Activated T-cell treated with anti-CD3 and anti-CD28 coated beads, Interleukin-2, amount 50 U/mL, for 72 hours (primary cell): ENCODE results near the gene DSCAML1. TPM values are rescaled to one million over a fixed set of nuclear protein-coding genes. Genes with fewer than 3 reads are reported as not detected.

Source experiments
- ATAC-seq, 2 donors: fragments of 150-1000 bp; cut with Tn5 transposase; replicated peaks in 1 of 2; 2 replicates each; pipeline ENCODE4 v1.10.0; 2021; ENCODE audit warnings: moderate library complexity in 2 of 2, mild to moderate bottlenecking in 1 of 2
- DNase-seq, 2 donors: peaks; one replicate each; pipeline ENCODE4 v3.0.0; 2021 to 2022; ENCODE audit warnings: mixed read lengths in 1 of 2
- H3K27ac Mint-ChIP-seq: one replicate; pipeline ENCODE4 v1.8.0; 2022; ENCODE audit warnings: mild to moderate bottlenecking, moderate library complexity, mixed read lengths
- H3K27me3 Mint-ChIP-seq: one replicate; pipeline ENCODE4 v1.8.0; 2022; ENCODE audit warnings: low read depth, mixed read lengths
- H3K36me3 Mint-ChIP-seq, 2 donors: one replicate each; pipeline ENCODE4 v1.8.0; 2022; ENCODE audit warnings: mixed read lengths in 2 of 2, mild to moderate bottlenecking in 1 of 2; ENCODE audit not compliant: insufficient read depth in 2 of 2
- H3K4me1 Mint-ChIP-seq: one replicate; pipeline ENCODE4 v1.8.0; 2022; ENCODE audit warnings: low read depth, mixed read lengths
- H3K4me3 Mint-ChIP-seq, 2 donors: one replicate each; pipeline ENCODE4 v1.8.0; 2022; ENCODE audit warnings: mild to moderate bottlenecking in 2 of 2, mixed read lengths in 2 of 2, moderate library complexity in 2 of 2
- H3K9me3 Mint-ChIP-seq, 2 donors: one replicate each; pipeline ENCODE4 v1.8.0; 2022; ENCODE audit warnings: mixed read lengths in 2 of 2
- total RNA-seq, 2 donors: library from RNA; stranded (reverse); gene quantifications; one replicate each; pipeline ENCODE4 v1.2.3, GENCODE V29; 2022

DSCAML1 gene
- total RNA-seq, 2 donors from 2014 or later, result 1.5 to 2.5 TPM

DNA sequence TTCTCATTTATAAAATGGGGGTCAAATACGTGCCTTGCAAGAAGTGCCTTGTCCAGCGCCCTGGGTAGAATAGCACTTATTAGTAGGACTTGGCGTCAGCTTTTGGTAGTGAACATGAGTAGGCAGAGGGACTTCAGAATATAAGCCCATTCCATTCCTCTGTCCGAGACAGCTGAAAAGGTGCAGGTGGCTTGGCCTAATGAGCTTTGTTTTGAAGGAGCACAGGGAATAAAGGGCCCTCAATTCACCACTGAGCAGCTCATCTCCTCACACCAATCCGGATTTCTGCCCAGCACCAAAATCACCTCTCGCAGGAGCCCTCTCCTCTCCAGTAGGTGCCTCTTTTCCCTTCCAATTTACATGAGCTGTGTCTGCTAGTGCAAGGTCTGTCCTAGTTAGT lies 91.2 kb downstream of the DSCAML1 start:
- Mint-ChIP-seq H3K9me3 (no peaks in the 10 kb centered on the region), H3K36me3 (no peaks in the 10 kb centered on the region), H3K27ac (no peak overlapping the region), H3K4me1 (peaks cover 7% of the 10 kb centered on the region), H3K27me3 (peaks cover 29% of the 10 kb centered on the region), H3K4me3 (no peak overlapping the region)
- ATAC-seq (no peak), DNase-seq (no peak)

DNA sequence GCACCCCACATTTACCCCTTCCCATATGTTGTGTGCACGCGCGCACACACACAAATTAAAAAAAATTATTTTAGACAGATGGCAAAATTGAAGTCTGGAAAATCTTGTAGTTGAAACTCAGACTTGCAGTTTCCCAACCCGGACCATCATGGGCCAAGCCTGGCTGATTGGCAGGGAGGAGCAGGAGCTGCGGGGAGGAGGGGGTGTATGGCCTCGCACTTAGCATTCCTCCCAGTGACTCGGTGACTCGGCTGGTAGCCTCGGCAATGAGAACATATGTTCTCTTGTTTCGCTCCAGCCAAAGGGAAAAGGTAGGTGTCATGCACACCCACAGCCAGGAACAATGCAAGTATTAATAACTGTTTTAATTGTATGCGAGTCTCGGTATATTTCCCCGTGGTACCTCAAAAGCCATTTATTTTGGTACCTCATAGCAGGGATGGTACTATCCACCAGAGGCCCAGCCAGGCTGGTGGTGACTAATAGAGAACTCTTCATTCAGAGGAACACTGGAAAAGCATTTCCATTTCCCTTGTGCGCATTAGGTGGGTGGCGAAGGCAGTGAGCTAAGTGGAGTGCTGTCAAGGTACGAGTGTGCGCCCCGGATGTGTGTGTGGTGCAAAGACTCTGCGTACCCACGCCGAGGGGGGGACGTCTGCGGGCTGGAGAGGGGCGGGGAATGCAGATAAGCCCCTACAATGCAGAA lies 92.5 kb downstream of the DSCAML1 start:
- Mint-ChIP-seq H3K9me3 (no peaks in the 10 kb centered on the region), H3K36me3 (no peaks in the 10 kb centered on the region), H3K4me1 (peaks cover 7% of the 10 kb centered on the region), H3K27ac (no peak overlapping the region), H3K4me3 (no peak overlapping the region), H3K27me3 (peaks cover 29% of the 10 kb centered on the region)
- DNase-seq (no peak), ATAC-seq (no peak)

DNA sequence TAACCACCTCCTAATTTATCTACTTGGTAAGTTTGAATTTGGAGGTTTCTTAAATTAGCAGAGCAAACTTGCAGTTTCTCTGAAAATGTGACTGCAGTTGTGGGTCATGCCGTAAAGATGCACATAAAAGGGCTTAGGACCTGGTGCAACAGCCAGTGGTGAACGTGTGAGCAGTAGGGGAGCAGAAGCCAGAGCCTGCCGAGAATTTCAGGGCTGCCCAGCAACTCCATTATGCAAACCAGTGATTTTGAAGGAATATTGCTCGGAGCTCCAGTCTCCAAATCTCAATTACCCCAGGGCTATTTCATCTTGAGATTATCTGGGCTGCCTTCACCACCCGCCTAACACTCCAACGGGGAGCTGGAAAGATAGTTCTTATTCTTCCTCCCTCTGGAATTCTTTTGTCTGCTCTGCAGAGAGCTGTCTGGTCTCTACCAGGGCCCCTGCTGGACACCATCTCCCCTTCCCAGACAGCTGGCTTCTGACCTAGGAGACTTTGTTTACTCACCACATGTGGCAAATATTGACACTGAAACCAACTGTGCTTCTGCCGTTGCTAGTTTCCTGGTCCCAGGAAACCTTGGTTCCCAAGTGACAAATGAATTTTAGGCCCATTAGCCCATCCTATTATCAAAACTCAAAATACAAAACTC lies 93.9 kb downstream of the DSCAML1 start:
- no peak overlapping the region for H3K27ac Mint-ChIP-seq
- H3K27me3 Mint-ChIP-seq, result peaks cover 26% of the 10 kb centered on the region
- H3K36me3 Mint-ChIP-seq, result no peaks in the 10 kb centered on the region
- no peaks in the 10 kb centered on the region for H3K9me3 Mint-ChIP-seq
- no peak overlapping the region for H3K4me3 Mint-ChIP-seq
- ATAC-seq (no peak), DNase-seq (no peak)
- H3K4me1 Mint-ChIP-seq, result peaks cover 7% of the 10 kb centered on the region

DNA sequence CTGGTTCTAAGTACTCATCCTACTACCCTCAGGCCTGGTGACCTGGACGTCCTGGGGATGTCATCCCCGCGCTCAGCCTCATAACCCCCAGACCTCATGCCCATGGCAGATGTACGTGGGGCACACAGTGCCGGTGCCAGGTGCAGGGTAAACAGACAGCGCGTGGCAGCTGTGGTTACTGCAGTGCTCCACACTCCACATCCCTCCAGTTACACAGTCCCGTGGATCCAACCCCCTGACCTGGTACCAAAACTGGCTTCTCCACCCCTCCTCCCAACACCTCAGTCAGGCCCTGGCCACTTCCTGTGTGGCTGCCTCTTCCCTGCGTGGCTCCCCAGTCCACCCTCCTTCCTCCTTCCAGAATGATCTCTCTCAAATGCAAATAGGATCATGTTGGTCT lies 95.2 kb downstream of the DSCAML1 start:
- H3K4me1 Mint-ChIP-seq, result peaks cover 7% of the 10 kb centered on the region
- no peaks in the 10 kb centered on the region for H3K9me3 Mint-ChIP-seq
- no peak overlapping the region for H3K27ac Mint-ChIP-seq
- no peaks in the 10 kb centered on the region for H3K36me3 Mint-ChIP-seq
- no peak for DNase-seq
- peaks cover 21% of the 10 kb centered on the region for H3K27me3 Mint-ChIP-seq
- no peak for ATAC-seq
- no peak overlapping the region for H3K4me3 Mint-ChIP-seq

DNA sequence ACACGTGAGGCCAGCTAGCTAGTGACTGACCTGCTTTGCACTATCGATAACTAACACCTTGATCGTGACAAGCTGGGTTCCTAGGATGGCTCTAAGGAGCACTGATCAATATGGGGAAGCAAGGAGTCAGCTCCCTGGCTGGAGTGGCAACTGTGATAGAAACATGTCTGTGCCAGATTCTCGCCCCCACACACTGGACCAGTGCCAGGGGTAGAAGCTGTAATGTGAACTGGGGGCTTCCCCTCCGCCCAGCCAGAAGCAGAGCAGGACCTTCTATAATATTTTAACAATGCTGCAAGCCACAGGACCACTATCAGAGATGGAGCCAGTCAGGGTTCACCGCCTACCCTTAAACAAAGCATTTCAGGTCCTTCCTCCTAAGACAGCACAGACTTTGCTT lies 96.5 kb downstream of the DSCAML1 start:
- no peak overlapping the region for H3K4me3 Mint-ChIP-seq
- H3K36me3 Mint-ChIP-seq, result no peaks in the 10 kb centered on the region
- DNase-seq, result no peak
- H3K27me3 Mint-ChIP-seq, result peaks cover 21% of the 10 kb centered on the region
- no peak for ATAC-seq
- H3K4me1 Mint-ChIP-seq, result peaks cover 7% of the 10 kb centered on the region
- H3K9me3 Mint-ChIP-seq, result no peaks in the 10 kb centered on the region
- H3K27ac Mint-ChIP-seq, result no peak overlapping the region

DNA sequence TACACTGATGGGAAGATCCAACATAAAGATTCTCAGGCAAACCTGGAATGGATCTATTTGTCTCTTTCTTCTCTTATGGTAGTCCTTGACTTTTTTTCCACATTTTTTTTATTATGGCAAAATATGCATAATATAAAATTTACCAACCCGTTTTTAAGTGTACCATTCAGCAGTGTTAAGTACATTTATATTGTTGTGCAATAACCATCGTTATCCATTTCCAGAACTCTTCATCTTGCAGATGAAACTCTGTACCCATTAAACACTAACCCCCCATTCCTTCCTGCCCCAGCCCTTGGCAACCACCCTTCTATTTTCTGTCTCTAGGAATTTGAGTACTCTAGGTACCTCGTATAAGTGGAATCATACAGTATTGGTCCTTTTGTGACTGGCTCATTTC lies 99.7 kb downstream of the DSCAML1 start:
- H3K4me3 Mint-ChIP-seq, result no peak overlapping the region
- H3K27me3 Mint-ChIP-seq, result peaks cover 16% of the 10 kb centered on the region
- H3K4me1 Mint-ChIP-seq, result peaks cover 6% of the 10 kb centered on the region
- no peak for ATAC-seq
- DNase-seq, result no peak
- no peak overlapping the region for H3K27ac Mint-ChIP-seq
- no peaks in the 10 kb centered on the region for H3K9me3 Mint-ChIP-seq
- no peaks in the 10 kb centered on the region for H3K36me3 Mint-ChIP-seq

DNA sequence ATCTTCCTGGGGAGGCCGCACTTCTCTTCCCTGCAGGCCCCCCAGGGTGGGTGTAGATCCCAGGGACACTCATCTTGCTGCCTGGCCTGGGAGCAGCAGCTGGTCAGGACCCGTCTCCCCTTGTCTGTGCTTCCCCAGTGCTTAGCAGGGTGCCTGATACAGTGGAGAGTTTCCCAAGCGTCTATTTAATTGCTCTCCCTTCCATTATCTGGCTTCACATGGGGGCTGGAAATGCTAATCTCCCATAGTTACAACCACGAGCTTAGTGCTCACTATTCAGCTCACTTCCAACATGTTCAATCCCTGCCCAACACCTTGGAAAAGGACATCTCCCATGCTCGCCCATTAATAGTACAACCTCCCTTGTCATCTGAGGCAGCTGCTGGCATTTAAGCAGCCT lies 100.5 kb downstream of the DSCAML1 start:
- Mint-ChIP-seq H3K9me3 (no peaks in the 10 kb centered on the region), H3K4me3 (no peak overlapping the region), H3K36me3 (no peaks in the 10 kb centered on the region), H3K27me3 (peaks cover 8% of the 10 kb centered on the region), H3K4me1 (no peaks in the 10 kb centered on the region), H3K27ac (no peak overlapping the region)
- DNase-seq, result no peak
- ATAC-seq, result no peak

DNA sequence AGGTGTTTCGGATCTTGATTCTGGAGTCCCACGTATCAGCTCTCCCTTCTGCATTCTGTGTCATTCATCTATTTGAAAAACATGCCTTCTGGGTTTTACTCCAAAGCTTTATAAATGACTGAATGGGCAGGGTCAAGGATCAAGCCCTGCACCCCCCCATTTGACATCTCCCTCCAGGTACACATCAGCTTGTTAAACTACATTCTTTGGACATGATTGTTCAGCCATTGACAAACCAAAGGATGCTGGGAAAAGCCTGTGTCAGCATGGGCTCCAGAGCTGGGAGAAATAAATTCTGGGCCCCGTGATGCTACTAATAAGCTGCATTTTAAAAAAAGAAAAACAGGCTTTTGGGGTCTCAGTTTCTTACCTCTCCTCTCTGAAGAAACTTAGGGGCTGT lies 103.7 kb downstream of the DSCAML1 start:
- DNase-seq (no peak), ATAC-seq (no peak)
- Mint-ChIP-seq H3K27me3 (peaks cover 8% of the 10 kb centered on the region), H3K4me1 (no peaks in the 10 kb centered on the region), H3K4me3 (no peak overlapping the region), H3K36me3 (no peaks in the 10 kb centered on the region), H3K9me3 (no peaks in the 10 kb centered on the region), H3K27ac (no peak overlapping the region)

DNA sequence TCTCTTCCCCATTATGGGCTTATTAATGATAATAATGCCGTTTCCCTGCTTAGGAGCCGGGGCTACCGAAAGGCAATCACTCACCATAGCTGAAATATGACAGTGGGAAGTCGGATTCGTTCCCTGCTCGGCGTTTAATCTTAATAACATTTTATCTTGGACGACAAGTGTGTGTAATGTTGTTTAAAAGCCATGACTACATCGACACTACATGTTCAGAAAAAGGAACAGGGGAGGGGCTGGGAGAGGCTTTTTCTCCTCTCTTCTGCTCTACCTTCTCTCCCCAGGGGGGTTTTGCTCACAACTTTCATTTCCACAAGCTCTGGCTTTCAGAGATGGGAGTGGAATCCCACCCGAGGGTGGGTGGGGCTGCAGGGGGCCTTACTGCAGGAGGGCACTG lies 105.5 kb downstream of the DSCAML1 start:
- H3K9me3 Mint-ChIP-seq, result no peaks in the 10 kb centered on the region
- no peak for ATAC-seq
- no peaks in the 10 kb centered on the region for H3K36me3 Mint-ChIP-seq

DNA sequence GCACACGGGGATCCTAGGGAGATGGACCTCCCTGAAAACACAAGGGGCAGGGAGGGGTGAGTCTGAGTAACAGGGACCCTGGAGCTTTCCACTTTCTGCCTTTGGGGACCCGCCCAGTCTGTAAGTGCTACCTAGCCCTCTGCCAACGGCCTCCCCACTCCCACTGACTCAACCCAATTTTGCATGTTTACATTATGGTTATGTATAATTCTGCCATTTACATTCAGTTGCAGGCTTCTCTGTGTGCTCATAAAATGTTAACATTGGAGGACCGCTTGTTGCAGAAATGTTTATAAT lies 105.8 kb downstream of the DSCAML1 start:
- Mint-ChIP-seq H3K4me3 (no peak overlapping the region), H3K9me3 (no peaks in the 10 kb centered on the region), H3K27ac (no peak overlapping the region), H3K27me3 (peaks cover 8% of the 10 kb centered on the region), H3K4me1 (no peaks in the 10 kb centered on the region), H3K36me3 (no peaks in the 10 kb centered on the region)
- ATAC-seq (no peak), DNase-seq (no peak)

More for the DNA sequence above, 105.5 kb downstream of the DSCAML1 start:
- Mint-ChIP-seq H3K27ac (no peak overlapping the region), H3K4me1 (no peaks in the 10 kb centered on the region), H3K4me3 (no peak overlapping the region), H3K27me3 (peaks cover 8% of the 10 kb centered on the region)
- no peak for DNase-seq

DNA sequence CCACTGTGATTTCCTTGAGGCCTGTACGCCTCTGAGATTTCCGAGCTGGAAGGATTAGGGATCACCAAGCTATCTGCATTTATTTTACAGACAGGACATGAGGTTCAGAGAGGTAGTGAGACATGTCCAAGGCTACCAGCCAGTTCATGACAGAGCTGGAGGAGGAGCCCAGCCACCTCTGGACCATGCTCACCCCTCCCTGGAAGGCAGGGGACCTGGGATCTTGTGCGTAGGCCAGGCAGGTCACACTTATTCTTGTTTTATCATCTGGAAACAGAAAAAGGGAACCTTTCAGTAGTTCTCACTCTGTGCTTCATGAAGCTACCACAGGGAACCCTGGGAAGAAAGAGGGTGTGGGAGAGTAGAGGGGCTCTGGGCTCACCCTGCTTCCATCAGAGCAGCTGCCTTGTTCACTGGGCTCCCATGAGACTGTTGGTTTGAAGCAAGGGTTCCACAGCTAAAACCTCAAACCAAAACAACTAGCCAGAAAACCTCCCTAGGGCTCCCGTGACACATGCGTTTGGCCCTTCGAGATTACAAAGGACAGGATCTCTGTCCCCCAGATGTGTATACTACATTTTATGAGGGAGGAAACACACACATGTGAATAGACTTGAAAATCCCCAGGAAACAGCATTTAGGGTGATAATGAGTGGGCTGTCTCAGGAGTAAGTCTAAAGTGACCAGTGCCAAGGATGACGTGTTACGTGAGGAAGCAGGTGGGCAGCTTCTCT lies 106.4 kb downstream of the DSCAML1 start:
- Mint-ChIP-seq H3K27me3 (peaks cover 8% of the 10 kb centered on the region), H3K9me3 (no peaks in the 10 kb centered on the region), H3K36me3 (no peaks in the 10 kb centered on the region), H3K27ac (no peak overlapping the region), H3K4me3 (no peak overlapping the region), H3K4me1 (no peaks in the 10 kb centered on the region)
- DNase-seq, result no peak
- ATAC-seq, result no peak

DNA sequence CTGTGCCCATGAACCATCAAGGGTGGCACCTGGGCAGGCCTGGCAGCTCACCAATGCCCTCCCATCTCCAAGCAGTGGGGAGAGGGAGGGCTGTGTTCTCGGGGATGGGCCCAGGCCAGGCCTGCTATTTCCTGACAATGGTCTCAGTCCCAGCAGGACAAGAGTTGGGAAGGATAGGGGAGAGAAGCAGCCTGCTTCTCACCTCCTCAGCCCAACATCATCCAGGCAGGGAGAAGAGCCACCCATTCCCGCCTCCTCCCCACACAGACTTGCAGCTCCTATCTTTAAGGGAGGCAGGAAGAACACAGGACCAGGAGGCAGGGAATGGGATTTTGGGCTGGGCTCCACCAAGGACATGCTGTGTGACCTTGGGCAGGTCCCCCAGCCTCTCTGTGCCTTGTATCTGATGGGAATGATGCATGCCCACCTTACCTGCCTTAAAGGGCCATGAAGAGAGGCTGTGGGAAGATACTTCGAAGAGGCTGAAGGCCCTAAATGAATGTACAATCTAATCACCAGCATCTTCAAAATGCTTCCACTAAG lies 108.7 kb downstream of the DSCAML1 start:
- no peak overlapping the region for H3K27ac Mint-ChIP-seq
- ATAC-seq (no peak), DNase-seq (no peak)
- H3K9me3 Mint-ChIP-seq, result no peaks in the 10 kb centered on the region
- H3K36me3 Mint-ChIP-seq, result no peaks in the 10 kb centered on the region
- no peak overlapping the region for H3K4me3 Mint-ChIP-seq
- peaks cover 7% of the 10 kb centered on the region for H3K27me3 Mint-ChIP-seq
- no peaks in the 10 kb centered on the region for H3K4me1 Mint-ChIP-seq

DNA sequence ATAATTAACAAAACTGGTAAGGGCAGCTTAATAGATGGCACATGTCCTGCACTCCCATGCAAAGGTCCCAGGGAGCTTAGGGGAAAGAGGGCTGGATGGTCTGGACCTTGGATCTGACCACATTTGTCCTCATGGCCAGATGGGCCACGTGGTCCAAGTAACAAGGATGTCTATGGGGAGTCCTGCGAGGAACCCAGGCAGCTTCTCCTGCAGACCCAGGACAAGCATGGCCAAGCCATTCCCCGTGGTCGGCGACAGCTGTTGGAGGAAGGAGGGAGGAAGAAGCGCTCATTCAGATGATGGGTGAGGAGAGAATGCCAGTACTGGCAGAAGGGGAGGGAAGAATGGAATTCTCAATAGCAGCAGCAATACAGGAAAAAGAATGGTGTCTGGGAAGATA lies 109.2 kb downstream of the DSCAML1 start:
- H3K9me3 Mint-ChIP-seq, result no peaks in the 10 kb centered on the region
- no peak for DNase-seq
- no peaks in the 10 kb centered on the region for H3K4me1 Mint-ChIP-seq
- peaks cover 1% of the 10 kb centered on the region for H3K27me3 Mint-ChIP-seq
- no peaks in the 10 kb centered on the region for H3K36me3 Mint-ChIP-seq
- H3K27ac Mint-ChIP-seq, result no peak overlapping the region
- no peak overlapping the region for H3K4me3 Mint-ChIP-seq
- ATAC-seq, result no peak
